Sigmoid colon (tissue), 4 donors: ENCODE results near the gene GLIS2.
"Not testable (repeated sequence)": the region's sequence is repeated elsewhere in the genome, so short reads cannot be mapped to it uniquely, and the experiment has no call there.

Experiments
- CTCF ChIP-seq, 4 experiments: fragments of 450-650 bp in 3 of 4; fragments of 200-600 bp in 1 of 4; IDR thresholded peaks; one replicate each; pipeline ENCODE4 v1.5.1; 2016 to 2019; ENCODE audit warnings: antibody characterized with exemption in 4 of 4, mild to moderate bottlenecking in 3 of 4, moderate library complexity in 2 of 4
- EP300 ChIP-seq, 4 donors: sonication (generic); formaldehyde crosslinking; IDR thresholded peaks; one replicate each; pipeline ENCODE4 v1.6.1; 2017; ENCODE audit warnings: antibody characterized with exemption in 4 of 4
- POLR2A ChIP-seq, 2 donors: fragments of 450-650 bp; IDR thresholded peaks; one replicate each; pipeline ENCODE4 v1.6.1; 2016; ENCODE audit warnings: antibody characterized with exemption in 2 of 2, mild to moderate bottlenecking in 2 of 2, moderate library complexity in 2 of 2

GRCh38 chr16:4333714-4334113, 17.8 kb downstream of the GLIS2 start:
- TF ChIP-seq EP300, CTCF, POLR2A (IDR thresholded peaks at IDR 0.05): not testable (repeated sequence)
